OCI-LY3 (cell line): Measurements from ENCODE around the gene XCR1.
"Not testable (repeated sequence)": the region's sequence is repeated elsewhere in the genome, so short reads cannot be mapped to it uniquely, and the experiment has no call there.

Experiments used
- CTCF ChIP-seq: fragments of 200-600, 300-600 bp; sonication (generic); IDR thresholded peaks from 2 replicates; pipeline ENCODE4 v1.5.1; 2014; ENCODE audit warnings: antibody characterized with exemption, low read length, low read depth
- EZH2phosphoT487 ChIP-seq: fragments of 200-600 bp; shearing (Covaris generic); IDR thresholded peaks from 2 replicates; pipeline ENCODE4 v1.6.1; 2018; ENCODE audit warnings: antibody characterized with exemption, mixed run types, low read depth

- not testable (repeated sequence) for TF ChIP-seq CTCF, EZH2phosphoT487
Measured at GRCh38 chr3:46053761-46054515, 26.7 kb upstream of the XCR1 start.
